ENCODE data around the gene TDG. TPM values are rescaled to one million over a fixed set of nuclear protein-coding genes. Genes with fewer than 3 reads are reported as not detected.

The TDG gene
- total and polyA plus RNA-seq, 10 of the 15 experiments (the other 5 are each of a cell fraction or from before 2014, with no cell fraction given), result 29.7 to 68.8 (median 51.2) TPM

DNA sequence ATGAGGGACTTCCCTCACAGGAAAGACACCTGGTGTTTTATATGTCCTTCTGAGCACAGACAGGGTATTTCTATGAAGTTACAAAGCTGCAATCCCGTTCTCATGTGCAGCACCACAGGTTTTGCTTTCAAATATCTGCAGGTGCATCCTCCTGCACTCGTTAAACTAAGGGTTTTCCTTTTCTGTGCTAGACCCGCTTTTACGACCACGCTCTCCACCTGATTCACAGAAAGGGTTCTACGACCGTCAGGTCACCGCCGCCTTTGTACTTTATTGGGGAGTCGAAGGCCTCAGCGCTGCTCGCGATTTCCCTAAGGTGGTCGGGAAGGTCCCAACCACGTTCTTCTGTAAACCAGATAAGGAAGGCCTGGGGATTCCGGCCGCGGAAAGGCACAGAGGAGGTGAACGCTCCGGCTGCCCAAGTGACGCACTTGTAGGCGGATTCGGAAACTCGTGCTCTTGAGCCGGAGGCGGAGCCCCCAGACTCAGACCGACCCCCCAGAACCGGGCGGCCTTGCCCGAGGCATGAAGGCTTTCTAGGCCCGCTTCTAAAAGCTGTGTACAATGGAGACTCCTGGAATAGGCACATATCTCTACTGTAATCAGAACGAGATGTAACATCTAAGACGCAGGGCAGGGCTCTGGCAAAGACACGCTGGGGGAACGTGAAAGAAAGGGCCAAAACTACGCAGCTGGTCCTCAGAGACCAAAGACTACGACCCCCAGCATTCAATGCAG lies 36.5 kb upstream of the TDG start:
- peak overlapping the region; percentile 76 for H3K4me3 ChIP-seq
- ChIA-PET RAD21 (ENCODE audit: unreplicated experiment) (interaction anchor here (0.8 to 7.4 kb wide), 22 partner anchors 11 to 453 kb away, joined by 3 to 121 read pairs (median 5); partner anchors contain the start of genes HCFC2, NFYB and TDG), POLR2A (interaction anchor here (0.6 to 7.1 kb wide), 22 partner anchors 8 to 528 kb away, joined by 3 to 73 read pairs (median 4); partner anchors contain the start of genes HCFC2, NFYB, NT5DC3 and TDG), CTCF (interaction anchor here (0.7 to 5.2 kb wide), 8 partner anchors 11 to 48 kb away, joined by 3 to 33 read pairs (median 5); partner anchors contain the start of gene TDG), SMC1A (ENCODE audit: uncharacterized antibody, unreplicated experiment) (interaction anchor here (0.8 to 9.4 kb wide), 11 partner anchors 10 to 180 kb away, joined by 3 to 125 read pairs (median 4); partner anchors contain the start of gene TDG)
- H3K36me3 ChIP-seq (ENCODE audit: control insufficient read depth in 2 of 2, insufficient read depth in 2 of 2, low read length in 1 of 2), result peaks cover 2 to 18% of the 10 kb centered on the region in 2 experiments
- H3K27ac ChIP-seq (ENCODE audit: control insufficient read depth, insufficient read depth), result peak overlapping the region; percentile 99
- in situ Hi-C loops (cut with MboI) (no loop called here), intact Hi-C loops (cut with micrococcal nuclease; ENCODE audit: unreplicated experiment) (loop anchor here (2.0 kb wide), 1 partner anchor 48 kb away; no protein-coding TSS in a partner anchor)
- ATAC-seq (peak; percentile 40), DNase-seq (ENCODE audit: low read depth, low spot score) (peak; percentile 72), FAIRE-seq (peak; percentile 27)
- peak overlapping the region; percentile 94 for H2AFZ ChIP-seq (ENCODE audit: control insufficient read depth, low read depth, low read length)
- no peaks in the 10 kb centered on the region for H3K27me3 ChIP-seq (replicated peaks in 1 of 2; ENCODE audit: control insufficient read depth in 2 of 2, insufficient read depth in 2 of 2, low read length in 1 of 2)
- peak overlapping the region; percentile 88 for H3K4me2 ChIP-seq (ENCODE audit: control insufficient read depth, insufficient read depth)
- peaks cover 28% of the 10 kb centered on the region for H3K4me1 ChIP-seq (ENCODE audit: control insufficient read depth, insufficient read depth, low read length)
- peaks cover 2% of the 10 kb centered on the region; the same call in 1 of the 2 replicates for H4K20me1 ChIP-seq (ENCODE audit: control insufficient read depth, insufficient read depth)
- BruUV-seq (replicated peaks), result TSS peak; percentile 87
- no peaks in the 10 kb centered on the region for H3K9me3 ChIP-seq (replicated peaks; ENCODE audit: control insufficient read depth, insufficient read depth, low read length)
- peak overlapping the region; percentile 98 for H3K9ac ChIP-seq (ENCODE audit: control insufficient read depth, insufficient read depth, low read length)
- peaks cover 63% of the 10 kb centered on the region for H3K79me2 ChIP-seq (ENCODE audit: control insufficient read depth, insufficient read depth, low read length)
- WGBS (ENCODE audit: insufficient coverage, insufficient replicate concordance, low lambda C conversion rate, missing lambda C conversion rate), result under 1% methylated on average over 37 of the region's 37 CpGs
- TF ChIP-seq ASH2L (IDR thresholded peaks at IDR 0.05; ENCODE audit: borderline replicate concordance, low read depth) (0 out of 2 replicates have a peak, but pooled peaks have one; percentile 25), GATAD2B (conservative IDR thresholded peaks at IDR 0.05; ENCODE audit: low read depth) (peak; percentile 64; the same call in 1 of the 2 replicates), REST (IDR thresholded peaks at IDR 0.05; ENCODE audit: low read depth, low read length) (no peak), SKIL (IDR thresholded peaks at IDR 0.05; ENCODE audit: low read depth, poor library complexity, severe bottlenecking) (no peak), MEF2A (IDR thresholded peaks at IDR 0.05; ENCODE audit: insufficient read depth, low read depth, low read length) (0 out of 2 replicates have a peak, but pooled peaks have one; percentile 40), E2F4 (IDR thresholded peaks at IDR 0.05; ENCODE audit: low read depth, low read length) (no peak), ZNF592 (IDR thresholded peaks at IDR 0.05) (no peak), ZNF24 (IDR thresholded peaks at IDR 0.05) (0 out of 2 replicates have a peak, but pooled peaks have one; percentile 44), FOS (IDR thresholded peaks at IDR 0.05; ENCODE audit: borderline replicate concordance, extremely low read depth, insufficient read length) (no peak)

Data from GM12878 (cell line).